Middle frontal gyrus (tissue), 1 donor: ENCODE measurements around the gene NKAIN2.

Experiments
- DNase-seq: peaks from one replicate; pipeline ENCODE4 v3.0.0-alpha.2; 2015; ENCODE audit warnings: low spot score; ENCODE audit errors: extremely low spot score

Gene NKAIN2

GRCh38 chr6:123803504-123804013 lies at the start of gene NKAIN2:
TSS of gene NKAIN2 (plus strand) at chr6:123803865.
- DNase-seq, result no peak

GRCh38 chr6:123759472-123759871 lies 44.2 kb upstream of the NKAIN2 start:
- no peak for DNase-seq

- DNase-seq, result no peak
Observed at GRCh38 chr6:123763904-123764303, 39.8 kb upstream of the NKAIN2 start.

GRCh38 chr6:123764722-123765121 lies 38.9 kb upstream of the NKAIN2 start:
- no peak for DNase-seq

GRCh38 chr6:123768921-123769320 lies 34.7 kb upstream of the NKAIN2 start:
- no peak for DNase-seq

- no peak for DNase-seq
Observed at GRCh38 chr6:123769431-123769830, 34.2 kb upstream of the NKAIN2 start.

GRCh38 chr6:123770247-123770949 lies 33.3 kb upstream of the NKAIN2 start:
- DNase-seq, result no peak

- DNase-seq, result no peak
Observed at GRCh38 chr6:123771126-123771525, 32.5 kb upstream of the NKAIN2 start.

GRCh38 chr6:123777563-123777962 lies 26.1 kb upstream of the NKAIN2 start:
- DNase-seq, result no peak

- DNase-seq, result no peak
Observed at GRCh38 chr6:123780021-123780420, 23.6 kb upstream of the NKAIN2 start.

- no peak for DNase-seq
Observed at GRCh38 chr6:123784330-123784729, 19.3 kb upstream of the NKAIN2 start.

GRCh38 chr6:123785039-123785438 lies 18.6 kb upstream of the NKAIN2 start:
- no peak for DNase-seq

GRCh38 chr6:123788319-123788718 lies 15.3 kb upstream of the NKAIN2 start:
- no peak for DNase-seq

GRCh38 chr6:123794190-123794589 lies 9.5 kb upstream of the NKAIN2 start:
- DNase-seq, result no peak

GRCh38 chr6:123794799-123795198 lies 8.9 kb upstream of the NKAIN2 start:
- DNase-seq, result no peak

GRCh38 chr6:123801067-123801466 lies 2.6 kb upstream of the NKAIN2 start:
- no peak for DNase-seq

- no peak for DNase-seq
Observed at GRCh38 chr6:123802351-123802696, 1.3 kb upstream of the NKAIN2 start.

- peak; percentile 84 for DNase-seq
Observed at GRCh38 chr6:123802697-123803503, 765 bp upstream of the NKAIN2 start.

GRCh38 chr6:123804014-123804786 lies 535 bp downstream of the NKAIN2 start:
- DNase-seq, result no peak

GRCh38 chr6:123804787-123805540 lies 1.3 kb downstream of the NKAIN2 start:
- DNase-seq, result no peak

GRCh38 chr6:123805921-123806320 lies 2.3 kb downstream of the NKAIN2 start:
- no peak for DNase-seq
